ENCODE results near the gene SECTM1.
"Not testable (repeated sequence)": the region's sequence is repeated elsewhere in the genome, so short reads cannot be mapped to it uniquely, and the experiment has no call there.

- TF ChIP-seq XRCC5 (IDR thresholded peaks at IDR 0.05; ENCODE audit: low read depth, low read length); ZNF75A (CRISPR knock-in tag; IDR thresholded peaks at IDR 0.05); MAZ (CRISPR knock-in tag; conservative IDR thresholded peaks at IDR 0.05 in 1 of 2, IDR thresholded peaks at IDR 0.05 in 1 of 2); TRIM25 (IDR thresholded peaks at IDR 0.05; ENCODE audit: borderline replicate concordance); BRCA1 (IDR thresholded peaks at IDR 0.05); BRCA1 (CRISPR knock-in tag; IDR thresholded peaks at IDR 0.05); CC2D1A (IDR thresholded peaks at IDR 0.05); FOXA1 (IDR thresholded peaks at IDR 0.05; ENCODE audit: borderline replicate concordance); MCM5 (IDR thresholded peaks at IDR 0.05; ENCODE audit: low read depth); ZNF830 (CRISPR knock-in tag; IDR thresholded peaks at IDR 0.05); MTF1 (CRISPR knock-in tag; IDR thresholded peaks at IDR 0.05; ENCODE audit: borderline replicate concordance); ZFPM2 (CRISPR knock-in tag; IDR thresholded peaks at IDR 0.05); EZH2 (IDR thresholded peaks at IDR 0.05; ENCODE audit: borderline replicate concordance, low read depth, low read length); CTCF (IDR thresholded peaks at IDR 0.05 in 2 of 3, conservative IDR thresholded peaks at IDR 0.05 in 1 of 3; ENCODE audit: insufficient read depth in 2 of 3, low read depth in 1 of 3, low read length in 3 of 3): not testable (repeated sequence)
Measured at GRCh38 chr17:82382220-82382932, 48.8 kb upstream of the SECTM1 start.
